RKO (cell line): ENCODE measurements around the gene PRSS12.
"Not testable (repeated sequence)": the region's sequence is repeated elsewhere in the genome, so short reads cannot be mapped to it uniquely, and the experiment has no call there.

Source experiments
- DNase-seq: peaks from one replicate; pipeline ENCODE4 v3.0.0-alpha.2; 2016; ENCODE audit warnings: low spot score

Gene PRSS12

DNA sequence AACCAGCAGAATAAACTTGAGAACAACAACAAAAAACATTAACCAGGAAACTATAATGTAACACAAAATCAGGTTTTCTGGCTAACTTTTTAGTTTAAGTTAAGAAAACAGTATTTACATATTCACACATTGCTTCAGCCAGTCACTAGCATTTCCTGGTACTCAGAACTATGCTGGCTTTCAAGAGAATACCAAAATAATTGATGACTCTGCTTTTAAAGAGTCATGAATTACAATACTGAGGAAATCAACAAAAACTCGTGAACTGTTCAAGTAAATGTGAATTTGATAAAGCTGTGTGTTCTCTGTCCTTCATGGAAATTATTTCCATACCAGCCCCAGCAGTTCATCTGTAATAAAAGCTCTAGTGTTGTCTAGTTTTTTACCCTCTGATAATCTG is 27.4 kb downstream of the PRSS12 start:
- DNase-seq = no peak

GRCh38 chr4:118322831-118323502 is 29.8 kb downstream of the PRSS12 start:
- DNase-seq = no peak

DNA sequence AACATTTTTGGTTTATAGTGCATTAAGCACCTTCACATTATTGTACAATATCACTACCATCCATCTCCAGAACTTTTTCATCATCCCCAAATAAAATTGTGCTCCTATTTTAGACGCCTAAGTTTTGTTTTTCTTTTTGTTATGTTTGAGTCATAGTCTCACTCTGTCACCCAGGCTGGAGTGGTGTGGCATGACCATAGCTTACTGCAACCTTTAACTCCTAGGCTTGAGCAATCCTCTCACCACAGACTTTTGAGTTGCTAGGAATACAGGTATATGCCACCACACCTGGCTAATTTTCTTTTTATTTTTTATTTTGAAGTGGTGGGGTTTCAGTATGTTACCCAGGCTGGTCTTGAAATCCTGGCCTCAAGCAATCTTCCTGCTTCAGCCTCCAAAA is 33.9 kb downstream of the PRSS12 start:
- no peak for DNase-seq

GRCh38 chr4:118317691-118318090 is 35.1 kb downstream of the PRSS12 start:
- no peak for DNase-seq

DNA sequence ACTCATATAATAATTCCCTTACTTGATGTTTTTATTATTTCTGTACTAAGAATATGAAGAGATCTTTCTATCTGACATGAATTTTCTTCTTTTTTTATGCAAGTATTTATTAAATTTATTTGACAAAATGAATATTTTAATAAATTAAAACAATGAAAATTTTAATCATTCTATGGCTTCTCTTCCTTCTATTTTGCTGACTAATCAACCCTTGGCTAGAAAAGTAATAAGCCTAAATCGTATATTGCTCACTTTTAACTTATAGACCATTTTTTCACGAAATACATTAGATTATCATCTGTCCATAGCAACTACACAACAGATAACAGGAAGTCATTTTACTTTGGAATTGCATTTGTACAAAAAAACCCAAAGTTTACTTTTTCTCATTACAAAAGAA is 38.6 kb downstream of the PRSS12 start:
- no peak for DNase-seq

- no peak for DNase-seq
Observed at GRCh38 chr4:118313098-118313497, 39.7 kb downstream of the PRSS12 start.

DNA sequence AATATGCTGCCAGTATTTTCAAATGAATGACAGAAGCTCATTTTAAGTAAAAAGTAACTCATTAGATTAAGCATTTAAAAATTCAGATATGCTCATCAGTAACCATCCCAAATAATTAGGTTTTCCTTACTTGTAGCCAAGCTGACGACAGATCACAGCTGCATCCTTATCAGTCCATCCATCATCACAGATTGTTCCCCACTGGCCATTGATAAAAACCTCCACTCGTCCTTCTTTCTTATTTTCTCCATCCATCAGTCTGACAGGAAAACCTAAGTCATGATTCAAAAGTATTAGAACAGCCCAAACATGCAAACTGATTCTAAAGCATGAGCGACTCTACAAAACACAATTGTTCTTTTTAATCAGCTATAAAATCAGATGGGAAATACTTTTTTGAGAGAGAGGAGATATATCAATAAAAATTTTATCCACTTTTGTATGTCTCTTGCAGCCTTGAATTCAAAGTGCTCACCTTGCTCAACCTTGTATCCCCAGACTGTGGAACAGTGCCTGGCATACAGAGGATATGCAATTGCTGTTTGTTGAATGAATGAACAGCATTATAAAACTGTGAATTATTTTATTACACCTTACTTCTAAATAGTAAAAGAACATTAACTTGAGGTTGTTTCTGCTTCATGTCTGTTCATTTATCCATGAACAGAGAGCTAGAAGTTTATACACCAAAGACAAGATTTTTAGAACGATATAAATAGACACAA is 44.3 kb downstream of the PRSS12 start:
- DNase-seq = no peak

DNA sequence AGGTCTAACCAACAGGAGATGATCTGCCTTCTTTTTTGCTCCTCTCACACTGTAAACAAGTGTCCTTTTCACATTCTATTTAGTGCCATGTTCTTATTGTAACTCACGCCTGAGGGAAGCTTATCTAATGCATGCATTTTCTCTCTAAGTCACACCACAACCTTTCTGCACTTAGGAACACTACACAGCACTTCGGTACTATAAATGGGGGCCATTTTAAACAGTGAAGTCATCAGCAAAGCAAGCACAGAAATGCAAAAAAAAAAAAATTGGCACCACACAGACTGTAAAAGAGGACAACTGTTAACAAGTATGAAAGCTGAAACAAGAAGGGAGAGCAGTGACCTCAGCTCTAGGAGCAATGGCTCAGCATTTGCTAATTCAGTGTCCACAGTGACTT is 45.2 kb downstream of the PRSS12 start:
- DNase-seq = no peak

GRCh38 chr4:118299619-118300018 is 53.2 kb downstream of the PRSS12 start:
- DNase-seq = not testable (repeated sequence)

- no peak for DNase-seq
Observed at GRCh38 chr4:118296729-118297128, 56.1 kb downstream of the PRSS12 start.

- DNase-seq = no peak
Observed at GRCh38 chr4:118290951-118291350, 61.9 kb downstream of the PRSS12 start.

- no peak for DNase-seq
Observed at GRCh38 chr4:118289794-118290193, 63.0 kb downstream of the PRSS12 start.

- no peak for DNase-seq
Observed at GRCh38 chr4:118287711-118288451, 64.9 kb downstream of the PRSS12 start.

DNA sequence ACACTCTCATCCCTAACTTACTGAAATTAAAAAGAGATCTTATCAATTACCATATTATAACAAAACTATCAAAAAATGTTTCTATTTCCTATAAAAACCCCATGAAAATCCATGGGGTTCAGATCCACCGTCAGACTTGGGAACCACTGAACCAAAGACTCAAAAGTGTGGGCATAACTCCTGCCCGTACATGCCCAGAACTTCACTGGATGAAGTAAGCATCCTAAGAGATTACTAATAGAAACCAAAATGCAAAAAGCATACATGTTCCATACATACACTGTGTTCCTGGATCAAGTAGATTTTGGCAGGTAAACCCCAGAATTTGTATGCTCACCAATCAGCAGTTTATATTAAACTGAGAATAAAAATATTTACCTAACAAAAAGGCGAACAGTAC is 66.1 kb downstream of the PRSS12 start:
- DNase-seq = no peak

DNA sequence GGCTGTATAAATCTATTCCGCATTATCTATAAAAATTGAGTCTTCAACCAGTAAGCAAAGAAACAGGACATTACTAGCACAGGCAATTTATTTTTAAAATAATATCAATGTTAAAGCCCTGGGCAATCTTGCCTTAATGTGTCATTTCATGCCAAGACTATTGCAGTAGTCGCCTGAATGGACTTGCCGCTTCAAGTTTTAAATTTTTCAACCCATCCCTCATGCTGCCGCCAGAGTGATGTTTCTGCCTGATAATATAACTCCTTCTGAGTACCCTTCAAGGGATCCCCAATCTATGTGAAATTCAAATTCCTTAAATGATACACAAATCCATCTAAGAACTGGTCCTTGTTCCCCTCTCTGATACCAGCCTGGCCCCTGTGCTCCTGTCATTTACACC is 66.9 kb downstream of the PRSS12 start:
- no peak for DNase-seq

DNA sequence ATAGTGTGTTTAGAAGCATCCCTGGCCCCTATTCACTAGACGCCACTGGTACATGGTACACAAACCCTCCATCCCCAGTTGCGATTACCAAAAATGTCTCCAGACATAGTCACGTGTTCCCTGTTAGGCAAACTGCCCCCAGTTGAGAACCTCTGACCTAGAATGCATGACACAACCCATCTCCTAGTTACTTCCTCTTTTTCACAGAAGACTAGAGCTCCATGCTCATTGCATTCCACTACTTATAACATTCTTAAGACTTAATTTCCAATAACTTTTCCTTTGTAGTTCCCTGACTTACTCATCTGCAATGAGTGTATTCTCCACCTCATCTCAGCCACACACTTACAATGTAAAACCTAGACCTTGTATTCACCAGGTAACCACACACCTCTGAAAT is 68.6 kb downstream of the PRSS12 start:
- DNase-seq = no peak

DNA sequence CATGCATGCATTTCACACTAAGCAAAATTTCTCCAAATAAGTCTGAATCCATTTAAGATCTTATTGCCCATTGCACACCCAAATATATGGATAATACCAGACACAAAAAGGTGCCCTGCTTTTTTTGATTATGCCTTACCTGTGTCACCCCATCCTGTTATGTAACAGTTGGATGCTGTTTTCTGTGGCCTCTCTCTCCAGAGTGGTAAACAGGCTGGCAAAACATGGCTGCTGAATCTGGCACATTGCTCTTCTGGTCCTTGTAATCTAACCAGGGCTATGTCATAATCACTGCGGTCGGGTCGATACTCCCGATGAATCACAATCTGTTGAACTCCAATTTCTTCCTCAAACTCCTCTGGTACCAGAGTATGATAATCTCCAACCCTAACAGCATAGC is 70.1 kb downstream of the PRSS12 start:
- DNase-seq = peak; percentile 55

DNA sequence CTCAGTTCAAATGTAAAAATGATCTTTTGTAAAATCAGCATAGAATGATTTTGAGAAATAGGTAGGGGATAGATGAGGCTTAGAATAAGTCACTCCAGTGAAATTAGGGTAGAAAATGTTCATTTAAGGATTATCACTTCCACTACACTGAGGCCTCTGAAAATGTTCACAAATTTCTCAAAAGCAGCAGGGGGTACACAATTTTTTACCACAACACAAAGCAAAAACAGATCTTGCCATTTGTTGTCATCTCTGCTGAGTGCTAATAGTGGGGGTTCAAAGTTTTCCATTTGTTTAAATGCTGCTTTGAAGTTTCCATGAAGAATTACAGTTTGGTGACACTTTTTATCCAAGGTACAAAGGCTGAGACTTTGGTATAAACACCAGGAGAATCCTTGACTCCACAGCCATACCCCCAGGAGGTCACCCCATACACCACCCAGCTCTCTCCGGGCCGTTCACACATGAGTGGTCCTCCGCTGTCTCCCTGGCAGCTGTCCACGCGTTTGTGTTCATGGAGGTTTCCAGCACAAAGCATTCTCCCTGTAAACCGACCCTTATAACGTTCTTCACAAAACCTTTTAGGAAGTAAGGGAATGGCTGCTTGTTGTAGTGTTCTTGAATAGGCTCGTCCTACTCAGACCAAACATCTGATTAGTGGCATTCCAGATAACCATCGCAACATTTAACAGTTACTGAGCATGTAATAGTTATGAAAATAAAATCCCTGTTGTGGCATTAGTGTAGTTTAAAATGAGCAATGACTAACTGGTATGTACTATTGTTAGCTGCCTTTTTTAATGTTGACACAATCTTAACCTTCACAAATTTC is 71.0 kb downstream of the PRSS12 start:
- DNase-seq = no peak

DNA sequence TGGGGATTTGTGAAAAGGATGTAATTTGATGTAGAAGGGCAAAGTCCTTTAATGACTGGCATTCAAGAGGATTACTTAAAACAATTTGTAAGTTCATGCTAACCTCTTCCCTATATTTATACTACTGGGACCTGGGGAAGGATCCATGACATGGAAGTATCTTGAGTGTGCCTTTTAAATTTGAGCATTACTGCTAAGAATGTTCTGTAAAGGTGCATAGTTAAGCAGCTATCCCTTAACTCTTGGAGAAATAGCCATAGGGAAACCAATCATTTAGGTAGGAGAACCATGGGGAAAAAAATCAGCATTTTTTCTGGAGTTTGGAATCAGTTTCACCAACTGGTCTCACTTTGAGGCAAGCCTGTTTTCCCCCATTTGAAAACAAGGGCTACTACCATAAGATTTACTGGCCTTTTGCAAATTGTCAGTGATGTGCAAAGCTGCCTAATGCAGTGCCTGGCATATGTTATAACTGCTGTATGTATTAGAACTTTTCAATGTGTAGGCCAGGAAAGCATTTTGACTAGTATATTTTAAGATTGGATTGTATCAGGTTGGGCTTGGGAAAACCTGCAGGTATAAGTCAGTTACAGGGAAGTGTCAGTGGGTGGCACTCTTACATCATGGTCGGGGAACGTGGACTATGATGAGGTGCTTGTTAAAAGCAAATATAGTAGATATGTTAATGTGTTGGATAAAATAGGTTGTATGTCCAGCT is 72.1 kb downstream of the PRSS12 start:
- peak; percentile 81 for DNase-seq

GRCh38 chr4:118279920-118280432 is 72.8 kb downstream of the PRSS12 start:
- DNase-seq = no peak

DNA sequence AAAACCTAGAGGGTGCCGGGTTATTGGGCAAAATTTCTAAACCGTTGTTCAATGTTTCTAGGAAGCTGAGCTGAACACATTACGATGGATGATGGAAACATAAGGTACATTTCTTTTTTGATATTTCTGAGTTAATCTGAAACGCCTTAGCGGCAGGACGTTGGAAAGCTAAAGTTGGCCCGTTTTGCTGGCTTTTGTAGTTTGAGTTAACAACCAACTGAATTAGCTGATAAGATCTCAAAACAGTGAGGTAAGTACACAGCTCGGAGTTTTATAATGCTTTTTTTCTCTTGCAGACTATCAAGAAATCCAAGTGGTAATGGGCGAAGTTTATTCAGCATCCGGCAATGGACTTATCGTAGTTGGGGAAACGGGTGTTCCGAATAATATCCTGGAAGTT is 73.5 kb downstream of the PRSS12 start:
- DNase-seq = no peak
